GM19193 (cell line): ENCODE measurements around the gene SDK1.

ENCODE experiments used
- POLR2A ChIP-seq: IDR thresholded peaks from 4 replicates; pipeline ENCODE4 v1.6.1; 2011; ENCODE audit not compliant: insufficient read depth, insufficient read length; ENCODE audit errors: extremely low read depth

SDK1 gene

GRCh38 chr7:3300651-3301448, at the start of gene SDK1:
Gene SDK1 (plus strand): TSS chr7:3301252. CDS start chr7:3301587, 335 bp downstream.
- TF ChIP-seq POLR2A, result no peak

GRCh38 chr7:3254718-3255117, 46.3 kb upstream of the SDK1 start:
- no peak for TF ChIP-seq POLR2A

- no peak for TF ChIP-seq POLR2A
Observed at GRCh38 chr7:3259711-3260400, 41.2 kb upstream of the SDK1 start.

GRCh38 chr7:3260401-3260715, 40.7 kb upstream of the SDK1 start:
- TF ChIP-seq POLR2A, result no peak

GRCh38 chr7:3264693-3265339, 36.2 kb upstream of the SDK1 start:
- TF ChIP-seq POLR2A, result no peak

- TF ChIP-seq POLR2A, result no peak
Observed at GRCh38 chr7:3265388-3265787, 35.7 kb upstream of the SDK1 start.

- no peak for TF ChIP-seq POLR2A
Observed at GRCh38 chr7:3266240-3266639, 34.8 kb upstream of the SDK1 start.

- TF ChIP-seq POLR2A, result no peak
Observed at GRCh38 chr7:3267966-3268690, 32.9 kb upstream of the SDK1 start.

GRCh38 chr7:3270362-3270761, 30.7 kb upstream of the SDK1 start:
- TF ChIP-seq POLR2A, result no peak

GRCh38 chr7:3271298-3271697, 29.8 kb upstream of the SDK1 start:
- no peak for TF ChIP-seq POLR2A

- TF ChIP-seq POLR2A, result no peak
Observed at GRCh38 chr7:3272691-3273141, 28.3 kb upstream of the SDK1 start.

- TF ChIP-seq POLR2A, result no peak
Observed at GRCh38 chr7:3274131-3274530, 26.9 kb upstream of the SDK1 start.

GRCh38 chr7:3277604-3278572, 23.2 kb upstream of the SDK1 start:
- TF ChIP-seq POLR2A, result no peak

GRCh38 chr7:3279147-3279818, 21.8 kb upstream of the SDK1 start:
- TF ChIP-seq POLR2A, result no peak

- TF ChIP-seq POLR2A, result no peak
Observed at GRCh38 chr7:3280445-3280844, 20.6 kb upstream of the SDK1 start.
